H4 (cell line): ENCODE results near the gene USP17L13. TPM values are rescaled to one million over a fixed set of nuclear protein-coding genes. Genes with fewer than 3 reads are reported as not detected.
A peak's percentile ranks its signal among the peaks of the same experiment; 100 is the strongest.
"Not testable (repeated sequence)": the region's sequence is repeated elsewhere in the genome, so short reads cannot be mapped to it uniquely, and the experiment has no call there.

Experiments used
- DNase-seq: peaks from one replicate; pipeline ENCODE4 v3.0.0-alpha.2; 2015; ENCODE audit warnings: low spot score
- total RNA-seq: library from RNA; depleted of rRNA; stranded (reverse); fragments of >200 nt; shearing (Covaris generic); gene quantifications from 2 replicates; pipeline ENCODE4 v1.2.3, GENCODE V29; 2014; rRNA removed

The USP17L13 gene, protein sequence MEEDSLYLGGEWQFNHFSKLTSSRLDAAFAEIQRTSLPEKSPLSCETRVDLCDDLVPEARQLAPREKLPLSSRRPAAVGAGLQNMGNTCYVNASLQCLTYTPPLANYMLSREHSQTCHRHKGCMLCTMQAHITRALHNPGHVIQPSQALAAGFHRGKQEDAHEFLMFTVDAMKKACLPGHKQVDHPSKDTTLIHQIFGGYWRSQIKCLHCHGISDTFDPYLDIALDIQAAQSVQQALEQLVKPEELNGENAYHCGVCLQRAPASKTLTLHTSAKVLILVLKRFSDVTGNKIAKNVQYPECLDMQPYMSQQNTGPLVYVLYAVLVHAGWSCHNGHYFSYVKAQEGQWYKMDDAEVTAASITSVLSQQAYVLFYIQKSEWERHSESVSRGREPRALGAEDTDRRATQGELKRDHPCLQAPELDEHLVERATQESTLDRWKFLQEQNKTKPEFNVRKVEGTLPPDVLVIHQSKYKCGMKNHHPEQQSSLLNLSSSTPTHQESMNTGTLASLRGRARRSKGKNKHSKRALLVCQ
- total RNA-seq: not detected in 2 replicates

GRCh38 chr4:9224596-9224995, at the start of gene USP17L13:
TSS of gene USP17L13 (plus strand) at chr4:9224896. CDS start at chr4:9224896, 0 bp downstream.
- not testable (repeated sequence) for DNase-seq

GRCh38 chr4:9210357-9210756, 14.3 kb upstream of the USP17L13 start, which contains the start of gene USP17L10:
TSS of gene USP17L10 (plus strand) at chr4:9210657. CDS start at chr4:9210657, 0 bp downstream.
- not testable (repeated sequence) for DNase-seq

GRCh38 chr4:9214701-9215100, 10.0 kb upstream of the USP17L13 start:
- DNase-seq: not testable (repeated sequence)

DNA sequence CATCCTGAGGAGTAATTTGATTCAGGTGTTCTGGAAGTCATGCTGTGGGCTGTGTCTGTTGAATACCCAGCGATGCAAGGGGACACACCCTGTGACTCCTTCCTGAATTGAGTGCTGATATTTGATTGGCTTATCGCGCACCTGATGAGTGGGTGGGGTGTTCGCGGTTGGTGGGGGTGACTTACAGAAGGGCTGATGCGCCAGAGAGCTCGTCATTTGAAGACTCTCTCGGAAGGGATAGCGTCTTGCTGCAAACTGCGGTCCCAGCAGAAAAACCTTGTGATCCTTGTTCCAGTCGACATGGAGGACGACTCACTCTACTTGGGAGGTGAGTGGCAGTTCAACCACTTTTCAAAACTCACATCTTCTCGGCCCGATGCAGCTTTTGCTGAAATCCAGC, 9.6 kb upstream of the USP17L13 start, which contains the start of gene USP17L11:
Gene USP17L11, plus strand, starts transcription at position 301 of the 400 bp plus-strand sequence. Its CDS starts 0 bp downstream, at position 301.
- DNase-seq: not testable (repeated sequence)

GRCh38 chr4:9219852-9220251, 4.8 kb upstream of the USP17L13 start, which contains the start of gene USP17L12:
TSS of gene USP17L12 (plus strand) at chr4:9220152. CDS start at chr4:9220152, 0 bp downstream.
- DNase-seq: not testable (repeated sequence)

DNA sequence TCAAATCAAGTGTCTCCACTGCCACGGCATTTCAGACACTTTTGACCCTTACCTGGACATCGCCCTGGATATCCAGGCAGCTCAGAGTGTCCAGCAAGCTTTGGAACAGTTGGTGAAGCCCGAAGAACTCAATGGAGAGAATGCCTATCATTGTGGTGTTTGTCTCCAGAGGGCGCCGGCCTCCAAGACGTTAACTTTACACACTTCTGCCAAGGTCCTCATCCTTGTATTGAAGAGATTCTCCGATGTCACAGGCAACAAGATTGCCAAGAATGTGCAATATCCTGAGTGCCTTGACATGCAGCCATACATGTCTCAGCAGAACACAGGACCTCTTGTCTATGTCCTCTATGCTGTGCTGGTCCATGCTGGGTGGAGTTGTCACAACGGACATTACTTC, 5.6 kb downstream of the USP17L13 start:
- DNase-seq: not testable (repeated sequence)

DNA sequence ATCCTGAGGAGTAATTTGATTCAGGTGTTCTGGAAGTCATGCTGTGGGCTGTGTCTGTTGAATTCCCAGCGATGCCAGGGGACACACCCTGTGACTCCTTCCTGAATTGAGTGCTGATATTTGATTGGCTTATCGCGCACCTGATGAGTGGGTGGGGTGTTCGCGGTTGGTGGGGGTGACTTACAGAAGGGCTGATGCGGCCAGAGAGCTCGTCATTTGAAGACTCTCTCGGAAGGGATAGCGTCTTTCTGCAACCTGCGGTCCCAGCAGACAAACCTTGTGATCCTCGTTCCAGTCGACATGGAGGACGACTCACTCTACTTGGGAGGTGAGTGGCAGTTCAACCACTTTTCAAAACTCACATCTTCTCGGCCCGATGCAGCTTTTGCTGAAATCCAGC, 9.4 kb downstream of the USP17L13 start, which contains the start of gene USP17L15:
Gene USP17L15, plus strand, starts transcription at position 301 of the 400 bp plus-strand sequence. Its CDS starts 0 bp downstream, at position 301.
- not testable (repeated sequence) for DNase-seq

DNA sequence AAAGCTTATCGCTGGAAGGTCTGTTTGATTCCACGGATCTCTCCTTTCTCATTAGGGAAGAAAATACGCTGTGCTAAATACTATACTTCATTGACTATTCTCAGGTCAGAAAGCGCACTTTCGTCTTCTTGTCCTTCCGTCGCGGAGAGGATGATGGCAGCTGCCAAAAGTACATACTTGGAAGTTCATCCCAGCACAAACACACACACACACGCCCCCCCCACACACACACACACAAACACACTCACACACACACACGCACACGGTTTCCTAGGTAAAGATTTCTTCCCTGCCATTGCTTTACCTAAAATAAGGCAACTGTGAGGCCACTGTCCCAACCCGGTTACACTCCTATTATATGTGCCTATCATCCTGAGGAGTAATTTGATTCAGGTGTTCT, 13.8 kb downstream of the USP17L13 start:
- peak; percentile 14 for DNase-seq

GRCh38 chr4:9243579-9243978, 18.9 kb downstream of the USP17L13 start, which contains the start of gene USP17L17:
TSS of gene USP17L17 (plus strand) at chr4:9243879. CDS start at chr4:9243879, 0 bp downstream.
- DNase-seq: not testable (repeated sequence)

DNA sequence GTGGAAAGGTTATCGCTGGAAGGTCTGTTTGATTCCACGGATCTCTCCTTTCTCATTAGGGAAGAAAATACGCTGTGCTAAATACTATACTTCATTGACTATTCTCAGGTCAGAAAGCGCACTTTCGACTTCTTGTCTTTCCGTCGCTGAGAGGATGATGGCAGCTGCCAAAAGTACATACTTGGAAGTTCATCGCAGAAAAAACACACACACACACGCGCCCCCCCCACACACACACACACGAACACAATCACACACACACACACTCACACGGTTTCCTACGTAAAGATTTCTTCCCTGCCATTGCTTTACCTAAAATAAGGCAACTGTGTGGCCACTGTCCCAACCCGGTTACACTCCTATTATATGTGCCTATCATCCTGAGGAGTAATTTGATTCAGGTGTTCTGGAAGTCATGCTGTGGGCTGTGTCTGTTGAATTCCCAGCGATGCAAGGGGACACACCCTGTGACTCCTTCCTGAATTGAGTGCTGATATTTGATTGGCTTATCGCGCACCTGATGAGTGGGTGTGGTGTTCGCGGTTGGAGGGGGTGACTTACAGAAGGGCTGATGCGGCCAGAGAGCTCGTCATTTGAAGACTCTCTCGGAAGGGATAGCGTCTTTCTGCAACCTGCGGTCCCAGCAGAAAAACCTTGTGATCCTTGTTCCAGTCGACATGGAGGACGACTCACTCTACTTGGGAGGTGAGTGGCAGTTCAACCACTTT, 23.4 kb downstream of the USP17L13 start, which contains the start of gene USP17L18:
Gene USP17L18, plus strand, starts transcription at position 678 of the 728 bp plus-strand sequence. Its CDS starts 0 bp downstream, at position 678.
- not testable (repeated sequence) for DNase-seq

DNA sequence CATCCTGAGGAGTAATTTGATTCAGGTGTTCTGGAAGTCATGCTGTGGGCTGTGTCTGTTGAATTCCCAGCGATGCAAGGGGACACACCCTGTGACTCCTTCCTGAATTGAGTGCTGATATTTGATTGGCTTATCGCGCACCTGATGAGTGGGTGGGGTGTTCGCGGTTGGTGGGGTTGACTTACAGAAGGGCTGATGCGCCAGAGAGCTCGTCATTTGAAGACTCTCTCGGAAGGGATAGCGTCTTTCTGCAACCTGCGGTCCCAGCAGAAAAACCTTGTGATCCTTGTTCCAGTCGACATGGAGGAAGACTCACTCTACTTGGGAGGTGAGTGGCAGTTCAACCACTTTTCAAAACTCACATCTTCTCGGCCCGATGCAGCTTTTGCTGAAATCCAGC, 28.4 kb downstream of the USP17L13 start, which contains the start of gene USP17L19:
Gene USP17L19, plus strand, starts transcription at position 301 of the 400 bp plus-strand sequence. Its CDS starts 0 bp downstream, at position 301.
- not testable (repeated sequence) for DNase-seq

- not testable (repeated sequence) for DNase-seq
Observed at GRCh38 chr4:9257824-9258223, 33.1 kb downstream of the USP17L13 start, which contains the start of gene USP17L20. TSS of gene USP17L20 (plus strand) at chr4:9258124. CDS start at chr4:9258124, 0 bp downstream.

GRCh38 chr4:9262572-9262971, 37.9 kb downstream of the USP17L13 start, which contains the start of gene USP17L21:
TSS of gene USP17L21 (plus strand) at chr4:9262872. CDS start at chr4:9262872, 0 bp downstream.
- not testable (repeated sequence) for DNase-seq

- not testable (repeated sequence) for DNase-seq
Observed at GRCh38 chr4:9267319-9267718, 42.6 kb downstream of the USP17L13 start, which contains the start of gene USP17L22. TSS of gene USP17L22 (plus strand) at chr4:9267619. CDS start at chr4:9267619, 0 bp downstream.

DNA sequence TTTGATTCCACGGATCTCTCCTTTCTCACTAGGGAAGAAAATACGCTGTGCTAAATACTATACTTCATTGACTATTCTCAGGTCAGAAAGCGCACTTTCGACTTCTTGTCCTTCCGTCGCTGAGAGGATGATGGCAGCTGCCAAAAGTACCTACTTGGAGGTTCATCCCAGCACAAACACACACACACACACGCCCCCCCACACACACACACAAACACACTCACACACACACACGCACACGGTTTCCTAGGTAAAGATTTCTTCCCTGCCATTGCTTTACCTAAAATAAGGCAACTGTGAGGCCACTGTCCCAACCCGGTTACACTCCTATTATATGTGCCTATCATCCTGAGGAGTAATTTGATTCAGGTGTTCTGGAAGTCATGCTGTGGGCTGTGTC, 47.0 kb downstream of the USP17L13 start:
- not testable (repeated sequence) for DNase-seq

Other genes starting within 250 kb of the USP17L13 start
- gene FAM90A26, start 54.5 kb upstream of the USP17L13 start, total RNA-seq: not detected in 2 replicates
- not detected in 2 replicates for gene USP17L10, start 14.2 kb upstream of the USP17L13 start, total RNA-seq
- not detected in 2 replicates for gene USP17L11, start 9.5 kb upstream of the USP17L13 start, total RNA-seq
- not detected in 2 replicates for gene USP17L12, start 4.7 kb upstream of the USP17L13 start, total RNA-seq
- not detected in 2 replicates for gene USP17L15, start 9.5 kb downstream of the USP17L13 start, total RNA-seq
- gene USP17L17, start 19.0 kb downstream of the USP17L13 start, total RNA-seq: not detected in 2 replicates
- gene USP17L18, start 23.7 kb downstream of the USP17L13 start, total RNA-seq: not detected in 2 replicates
- not detected in 2 replicates for gene USP17L19, start 28.5 kb downstream of the USP17L13 start, total RNA-seq
- gene USP17L20, start 33.2 kb downstream of the USP17L13 start, total RNA-seq: not detected in 2 replicates
- gene USP17L21, start 38.0 kb downstream of the USP17L13 start, total RNA-seq: not detected in 2 replicates
- gene USP17L22, start 42.7 kb downstream of the USP17L13 start, total RNA-seq: not detected in 2 replicates
- gene USP17L24, start 100.3 kb downstream of the USP17L13 start, total RNA-seq: not detected in 2 replicates
- gene USP17L25, start 105.0 kb downstream of the USP17L13 start, total RNA-seq: not detected in 2 replicates
- not detected in 2 replicates for gene USP17L26, start 109.8 kb downstream of the USP17L13 start, total RNA-seq
- gene USP17L5, start 114.5 kb downstream of the USP17L13 start, total RNA-seq: not detected in 2 replicates
- gene USP17L27, start 119.3 kb downstream of the USP17L13 start, total RNA-seq: not detected in 2 replicates
- gene USP17L28, start 124.0 kb downstream of the USP17L13 start, total RNA-seq: not detected in 2 replicates
- gene USP17L29, start 128.7 kb downstream of the USP17L13 start, total RNA-seq: not detected in 2 replicates
- gene USP17L30, start 138.2 kb downstream of the USP17L13 start, total RNA-seq: not detected in 2 replicates
- not detected in 2 replicates for gene DEFB131A, start 219.5 kb downstream of the USP17L13 start, total RNA-seq